Epithelial cell of prostate (primary cell): Measurements from ENCODE around the gene PPP6R1.
A peak's percentile ranks its signal among the peaks of the same experiment; 100 is the strongest.

ENCODE experiments used
- DNase-seq: peaks from one replicate; pipeline ENCODE4 v3.0.0-alpha.2; 2011; ENCODE audit warnings: low read depth, low spot score
- H3K27ac ChIP-seq: fragments of 450-650 bp; 2 replicates; pipeline ENCODE4 v1.5.1; 2017; ENCODE audit warnings: mild to moderate bottlenecking

PPP6R1 gene

DNA sequence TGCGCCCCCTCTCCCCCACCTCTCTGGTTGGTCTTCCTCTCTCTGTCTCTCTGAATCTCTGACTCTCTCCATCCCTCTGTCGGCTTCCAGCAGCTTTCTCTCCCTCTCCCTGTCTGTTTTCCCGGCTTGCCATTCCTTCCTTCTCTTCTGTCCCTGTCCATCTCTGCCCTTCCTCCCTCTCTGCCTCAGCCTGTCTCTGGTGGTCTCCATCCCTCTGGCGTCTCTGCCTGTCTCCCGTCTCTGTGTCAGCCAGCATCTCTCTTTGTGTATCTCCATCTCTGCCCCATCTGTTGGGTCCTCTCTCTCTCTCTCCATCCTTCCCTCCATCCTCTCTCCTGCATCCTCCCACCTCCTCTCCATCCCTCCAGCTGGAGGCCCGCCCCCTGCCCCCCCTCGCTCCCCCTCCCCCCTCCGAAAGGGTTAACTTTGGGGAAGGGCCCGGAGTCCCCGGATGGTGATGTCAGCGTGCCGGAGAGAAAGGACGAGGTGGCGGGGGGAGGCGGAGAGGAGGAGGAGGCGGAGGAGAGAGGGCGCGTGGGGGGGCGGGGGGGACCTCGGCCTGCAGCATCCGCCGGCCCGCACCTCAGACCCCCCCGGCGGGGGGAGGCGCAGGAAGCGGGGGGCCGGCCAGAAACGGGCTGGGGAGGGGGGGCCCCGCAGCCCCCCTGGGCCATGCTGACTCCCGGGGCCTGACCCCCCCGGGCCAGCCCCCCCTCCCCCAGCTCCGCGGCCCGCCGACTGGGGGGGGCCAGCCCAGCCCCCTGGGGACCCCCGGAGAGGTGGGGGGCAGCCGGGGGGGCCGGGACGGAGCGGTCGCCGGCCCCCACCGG is 24.9 kb upstream of the PPP6R1 start, which contains the start of gene BRSK1:
Gene BRSK1, plus strand, starts transcription at position 450 of the 830 bp plus-strand sequence. CDS start 446 bp downstream, outside the sequence.
- H3K27ac ChIP-seq: no peak within 1 kb of the TSS
- DNase-seq: no peak

DNA sequence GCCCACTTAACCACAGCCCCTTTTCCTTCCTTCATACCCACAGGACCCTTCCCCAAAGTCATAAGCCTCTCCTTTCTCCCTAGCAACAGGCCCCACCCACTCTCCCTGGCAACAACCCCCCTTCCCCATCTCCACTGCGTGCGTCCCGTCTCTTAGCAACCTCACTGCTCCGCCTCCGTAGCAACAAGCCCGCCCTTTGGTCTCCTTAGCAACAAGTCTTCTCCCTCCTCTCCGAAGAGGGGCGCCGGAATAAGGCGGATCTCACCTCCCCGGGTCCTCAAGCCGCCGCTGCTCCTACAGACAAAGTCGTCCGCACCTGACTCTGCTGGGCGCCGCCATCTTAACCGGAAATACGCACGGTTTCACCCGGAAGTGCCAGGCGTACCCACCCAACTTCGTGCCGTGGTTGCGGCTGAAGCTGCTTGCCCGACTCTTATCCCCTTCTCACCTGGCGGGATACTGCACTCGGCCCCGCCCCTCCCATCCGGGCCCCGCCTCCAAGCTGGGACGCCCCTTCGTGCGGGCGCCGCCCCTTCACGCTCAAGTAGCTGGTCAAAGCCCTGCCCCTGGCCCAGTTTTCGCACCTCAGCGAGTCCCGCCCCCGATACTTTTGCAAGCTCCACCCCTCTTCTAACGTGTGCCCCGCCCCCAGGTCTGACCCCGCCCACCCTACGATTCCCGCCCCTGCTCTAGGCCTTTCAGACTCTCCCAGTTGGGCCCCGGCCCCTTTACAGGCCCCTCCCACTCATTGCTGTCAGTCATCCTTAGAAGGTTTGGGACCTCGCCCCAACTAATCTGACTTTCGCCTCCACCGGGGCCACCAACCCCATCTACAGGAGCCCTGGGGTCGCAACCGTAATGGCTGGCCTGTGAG is 21.2 kb upstream of the PPP6R1 start, which contains the start of gene HSPBP1:
Gene HSPBP1, minus strand, starts transcription at position 341 of the 874 bp plus-strand sequence. CDS start 502 bp downstream, outside the sequence.
- DNase-seq: peak; percentile 89
- H3K27ac ChIP-seq: peak within 1 kb of the TSS; percentile 54

DNA sequence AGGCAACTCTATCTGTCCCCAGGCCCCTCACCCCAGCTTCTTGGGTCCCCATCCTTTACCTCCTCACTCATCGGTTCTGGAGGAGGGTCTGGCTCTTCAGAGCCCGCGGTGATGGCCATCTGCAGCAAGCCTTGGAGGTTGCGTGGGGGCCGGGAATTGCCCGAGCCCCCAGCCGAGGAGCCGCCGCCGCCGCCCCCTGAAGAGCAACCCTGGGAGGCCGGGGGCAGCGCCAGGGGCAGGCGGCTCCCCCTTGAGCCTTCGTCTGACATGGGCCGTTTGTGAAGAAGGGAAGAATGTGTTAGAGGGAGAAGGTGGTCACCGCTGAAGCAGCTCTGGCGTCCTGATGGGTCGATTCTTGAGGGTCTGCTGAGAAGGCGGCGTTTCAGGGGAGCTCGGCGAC is 20.5 kb upstream of the PPP6R1 start:
- H3K27ac ChIP-seq: peak overlapping the region; percentile 54
- DNase-seq: no peak

DNA sequence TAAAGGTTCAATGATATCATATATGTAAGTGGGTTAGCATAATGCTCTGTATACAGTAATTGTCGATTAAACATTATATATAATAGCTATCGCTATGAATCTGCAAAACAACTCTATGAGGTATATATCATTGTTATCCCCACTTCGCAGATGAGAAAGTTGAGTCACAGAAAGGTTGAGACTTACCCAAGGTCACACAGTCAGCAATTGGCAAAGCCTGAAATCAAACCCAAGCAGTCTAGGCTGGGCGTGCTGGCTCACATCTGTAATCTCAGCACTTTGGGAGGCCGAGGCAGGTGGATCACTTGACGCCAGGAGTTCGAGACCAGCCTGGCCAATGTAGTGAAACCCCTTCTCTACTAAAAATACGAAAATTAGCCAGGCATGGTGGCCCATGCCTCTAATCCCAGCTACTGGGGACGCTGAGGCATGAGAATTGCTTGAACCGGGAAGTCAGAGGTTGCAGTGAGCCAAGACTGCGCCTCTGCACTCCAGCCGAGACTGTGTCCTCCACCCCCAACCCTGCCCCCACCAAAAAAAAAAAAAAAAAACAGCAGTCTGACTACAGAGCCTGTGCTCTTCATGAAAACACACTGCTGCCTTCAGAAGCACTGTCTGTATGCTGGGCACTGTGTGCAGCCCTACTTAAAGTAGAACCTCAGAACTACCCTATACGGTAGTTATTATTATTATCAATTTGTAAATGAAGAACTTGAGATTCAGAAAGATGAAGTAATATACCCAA is 19.7 kb upstream of the PPP6R1 start:
- DNase-seq: no peak
- no peak overlapping the region for H3K27ac ChIP-seq

GRCh38 chr19:55277494-55277893 is 18.7 kb upstream of the PPP6R1 start:
- H3K27ac ChIP-seq: no peak overlapping the region
- DNase-seq: no peak

DNA sequence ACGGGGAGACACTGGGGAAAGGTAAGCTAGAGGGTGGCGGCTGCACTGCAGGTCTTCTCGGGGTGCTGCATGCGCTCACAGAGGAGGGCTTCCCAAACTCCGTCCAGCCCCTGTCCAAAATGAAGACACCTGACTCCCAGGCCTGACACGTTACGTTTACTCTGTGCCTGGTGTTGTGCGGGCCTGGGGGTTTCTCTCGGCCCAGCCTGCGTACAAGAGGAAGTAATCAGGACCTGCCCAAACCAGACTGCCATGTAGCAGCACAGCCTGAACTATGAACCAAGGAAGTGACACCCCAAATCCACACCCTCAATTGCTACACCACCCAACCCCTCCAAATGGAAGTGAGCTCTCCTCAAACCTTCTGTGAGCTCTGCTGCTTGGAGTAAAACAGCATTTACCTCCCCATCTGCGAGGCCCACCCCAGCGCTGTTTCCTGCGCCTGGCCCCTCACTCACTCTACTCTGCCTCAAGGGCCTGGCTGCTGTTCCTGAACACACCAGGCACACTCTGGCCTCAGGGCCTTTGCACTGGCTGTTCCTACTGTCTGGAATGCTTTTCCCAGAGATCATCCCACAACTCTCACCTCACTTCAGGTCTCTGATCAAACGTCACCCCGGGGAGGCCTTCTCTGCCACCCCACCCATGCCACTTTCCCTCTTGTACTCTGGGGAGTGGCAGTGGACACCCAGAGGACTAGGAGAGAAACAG is 18.1 kb upstream of the PPP6R1 start:
- no peak for DNase-seq
- no peak overlapping the region for H3K27ac ChIP-seq

- no peak overlapping the region for H3K27ac ChIP-seq
- DNase-seq: no peak
These were observed 17.3 kb upstream of the PPP6R1 start for GRCh38 chr19:55275851-55276719.

GRCh38 chr19:55273978-55274707 is 15.3 kb upstream of the PPP6R1 start:
- no peak overlapping the region for H3K27ac ChIP-seq
- DNase-seq: no peak

DNA sequence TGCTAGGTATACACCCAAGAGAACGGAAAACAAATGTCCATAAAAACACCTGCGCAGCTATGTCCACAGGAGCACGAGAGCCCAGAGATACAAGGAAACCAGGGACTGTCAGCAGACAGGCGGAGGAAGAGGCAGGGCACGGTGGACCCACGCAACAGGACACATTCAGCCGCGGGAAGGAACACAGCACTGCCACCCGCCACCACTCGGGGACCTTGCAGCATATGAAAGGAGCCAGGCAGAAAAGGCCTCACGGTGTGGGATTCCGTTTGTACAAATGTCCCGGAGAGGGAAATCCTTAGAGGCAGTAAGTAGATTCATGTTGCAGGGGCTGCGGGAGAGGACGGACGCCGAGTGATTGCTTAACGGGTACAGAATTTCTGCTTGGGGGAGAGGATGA is 13.3 kb upstream of the PPP6R1 start:
- DNase-seq: no peak
- H3K27ac ChIP-seq: no peak overlapping the region

- DNase-seq: no peak
- H3K27ac ChIP-seq: no peak overlapping the region
These were observed 11.5 kb upstream of the PPP6R1 start for GRCh38 chr19:55270172-55270942.

- DNase-seq: no peak
- no peak overlapping the region for H3K27ac ChIP-seq
These were observed 10.5 kb upstream of the PPP6R1 start for GRCh38 chr19:55269299-55269698.

DNA sequence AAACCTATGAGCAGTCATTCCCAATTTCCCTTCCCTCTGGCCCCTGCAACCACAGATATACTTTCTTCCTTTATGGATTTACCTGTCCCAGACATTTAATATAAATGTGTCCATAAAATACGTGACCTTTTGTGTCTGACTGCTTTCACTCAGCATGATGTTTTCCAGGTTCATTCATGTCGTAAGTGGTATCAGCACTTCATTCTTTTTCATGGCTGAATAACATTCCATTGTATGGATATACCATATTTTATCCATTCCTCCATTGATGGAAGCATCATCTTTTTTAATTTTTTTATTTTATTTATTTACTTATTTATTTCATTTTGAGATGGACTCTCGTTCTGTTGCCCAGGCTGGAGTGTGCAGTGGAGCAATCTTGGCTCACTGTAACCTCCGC is 8.0 kb upstream of the PPP6R1 start:
- no peak for DNase-seq
- H3K27ac ChIP-seq: no peak overlapping the region

GRCh38 chr19:55266404-55266803 is 7.6 kb upstream of the PPP6R1 start:
- no peak overlapping the region for H3K27ac ChIP-seq
- DNase-seq: no peak

DNA sequence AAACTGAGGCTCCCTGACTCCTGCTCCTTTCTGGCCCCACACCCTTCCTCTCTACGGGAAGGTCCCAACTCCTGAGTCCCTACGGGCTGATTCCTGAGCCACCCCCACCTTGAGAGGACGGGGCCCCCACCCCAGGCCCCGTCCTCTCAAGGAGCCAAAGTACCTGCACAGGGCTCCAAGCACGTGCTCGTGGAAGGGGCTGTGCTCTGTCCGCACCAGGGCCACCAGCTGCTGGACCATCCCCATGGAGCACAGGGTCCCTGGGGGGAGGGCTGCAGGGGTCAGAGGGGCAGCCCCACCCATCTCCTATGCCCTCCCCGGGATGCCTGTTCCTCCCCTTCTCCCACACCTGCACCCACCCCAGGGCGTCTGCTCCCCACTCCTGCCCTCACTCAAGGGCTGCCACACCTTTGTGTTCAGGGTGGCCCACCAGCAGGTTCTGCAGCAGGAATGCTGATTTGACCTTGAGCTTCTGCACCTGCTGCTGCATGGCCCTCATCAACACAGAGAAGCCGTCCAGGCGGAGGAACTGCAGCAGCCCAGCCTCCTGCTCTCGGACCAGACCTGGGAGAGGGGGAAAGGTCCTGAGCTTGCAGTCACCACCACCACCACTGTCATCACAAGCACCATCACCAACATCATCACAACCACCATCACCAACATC is 7.0 kb upstream of the PPP6R1 start:
- H3K27ac ChIP-seq: no peak overlapping the region
- DNase-seq: no peak

DNA sequence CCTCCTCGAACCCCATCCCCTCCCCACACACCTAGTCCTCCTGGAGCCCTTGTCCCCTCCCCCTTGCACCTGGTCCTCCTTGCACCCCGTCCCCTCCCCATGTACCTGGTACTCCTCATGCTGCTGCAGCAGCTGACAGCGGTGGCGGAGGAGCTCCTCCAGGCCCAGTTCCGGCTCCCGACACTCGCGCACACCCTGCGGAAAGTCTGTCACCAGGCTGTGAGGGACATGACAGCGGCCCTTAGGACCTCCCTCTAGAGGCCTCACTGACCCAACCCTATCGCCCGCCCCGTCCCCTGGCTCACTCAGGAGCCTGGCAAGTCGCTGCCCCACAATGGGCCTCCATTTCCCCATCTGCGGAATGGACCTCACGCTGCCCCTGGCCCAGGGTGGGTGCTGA is 6.4 kb upstream of the PPP6R1 start:
- DNase-seq: no peak
- no peak overlapping the region for H3K27ac ChIP-seq

DNA sequence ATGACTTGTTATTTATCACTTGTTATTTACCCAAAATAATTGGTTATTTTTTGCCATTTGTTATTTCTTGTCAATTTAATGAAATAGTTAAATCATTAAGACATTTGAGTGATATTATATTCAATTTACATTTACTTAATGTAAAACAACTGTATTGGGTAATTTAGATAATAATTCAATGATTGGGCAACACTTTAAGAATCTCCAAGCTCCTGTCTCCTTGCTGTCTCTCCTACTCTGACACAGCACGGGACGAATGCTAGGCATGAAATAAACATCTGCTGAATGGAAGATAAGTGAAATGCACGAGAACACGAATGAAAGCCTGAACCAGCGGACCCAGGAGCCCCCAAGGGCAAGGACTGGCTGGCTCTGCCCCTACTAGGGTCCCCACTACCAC is 5.7 kb upstream of the PPP6R1 start:
- DNase-seq: no peak
- no peak overlapping the region for H3K27ac ChIP-seq

DNA sequence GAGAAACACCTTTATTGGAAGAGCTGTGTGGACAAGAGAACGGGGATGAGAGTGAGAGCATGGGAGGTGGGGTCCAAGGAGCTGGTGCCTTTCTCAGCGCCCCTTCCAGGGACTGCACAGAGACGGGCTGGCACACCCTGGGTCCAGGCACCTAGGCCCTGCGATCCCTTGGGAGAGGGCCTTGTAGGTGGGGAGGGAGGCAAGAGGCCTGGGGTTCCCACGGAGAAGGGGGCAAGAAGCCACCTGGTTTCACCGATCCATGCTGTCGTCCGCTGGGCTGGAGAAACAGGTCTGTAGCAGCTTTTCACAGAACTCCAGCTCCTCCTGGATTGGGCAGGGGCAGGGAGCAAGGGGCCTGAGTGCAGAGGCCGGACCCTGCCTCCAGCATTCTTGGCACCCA is 3.5 kb upstream of the PPP6R1 start:
- no peak for DNase-seq
- no peak overlapping the region for H3K27ac ChIP-seq
